Kidney (tissue), 14 donors: Measurements from ENCODE around the gene CXXC5. TPM values are rescaled to one million over a fixed set of nuclear protein-coding genes. Genes with fewer than 3 reads are reported as not detected.
A peak's percentile ranks its signal among the peaks of the same experiment; 100 is the strongest.

Experiments
- DNase-seq, 5 donors: peaks; one replicate each; pipeline ENCODE4 v3.0.0-alpha.2; 2013 to 2020
- FAIRE-seq: peaks from 2 replicates; lab custom pipeline; 2012; peaks lifted over from hg19 to GRCh38; lab: Jason Lieb, UNC
- H3K27ac ChIP-seq, 2 donors: one replicate each; pipeline ENCODE4 v1.7.0; 2013; ENCODE audit warnings: low read depth in 2 of 2, low read length in 2 of 2, inconsistent platforms in 1 of 2
- H3K27me3 ChIP-seq: one replicate; pipeline ENCODE4 v1.7.1; 2013; ENCODE audit warnings: low read length, inconsistent platforms; ENCODE audit not compliant: control insufficient read depth, insufficient read depth
- H3K36me3 ChIP-seq, 3 donors: one replicate each; pipeline versions ENCODE4 v1.7.0 to v1.7.1; 2013; ENCODE audit warnings: low read length in 3 of 3, control low read depth in 1 of 3, inconsistent platforms in 1 of 3; ENCODE audit not compliant: insufficient read depth in 3 of 3, control insufficient read depth in 2 of 3
- H3K4me1 ChIP-seq, 3 donors: one replicate each; pipeline versions ENCODE4 v1.7.0 to v1.7.1; 2013; ENCODE audit warnings: low read length in 3 of 3, inconsistent platforms in 1 of 3, low read depth in 1 of 3; ENCODE audit not compliant: control insufficient read depth in 2 of 3, insufficient read depth in 2 of 3
- H3K4me3 ChIP-seq, 3 donors: one replicate each; pipeline versions ENCODE4 v1.7.0 to v1.8.1; 2013; ENCODE audit warnings: low read length in 3 of 3, control low read depth in 1 of 3, inconsistent platforms in 1 of 3
- H3K9ac ChIP-seq, 3 donors: one replicate each; pipeline versions ENCODE4 v1.7.0 to v1.7.1; 2013; ENCODE audit warnings: low read length in 3 of 3, control low read depth in 1 of 3, inconsistent platforms in 1 of 3
- H3K9me3 ChIP-seq, 3 donors: one replicate each; pipeline versions ENCODE4 v1.7.0 to v1.7.1; 2013; ENCODE audit warnings: low read length in 3 of 3, control low read depth in 1 of 3, inconsistent platforms in 1 of 3; ENCODE audit not compliant: control insufficient read depth in 2 of 3, insufficient read depth in 1 of 3
- intact Hi-C: fragments of 100-400 bp; cut with DNase I; formaldehyde crosslinking; loops from one replicate; pipeline ENCODE4 v1.11.1; 2022
- polyA plus RNA-seq: library from polyadenylated mRNA; stranded (reverse); fragments of 350-450 nt; fragmentation: Illumina TruSeq; extraction: RNeasy Lipid Tissue Mini Kit (QIAGEN cat#74804); gene quantifications from one replicate; pipeline ENCODE4 v1.2.3, GENCODE V29; 2014; ENCODE audit warnings: low read depth, low replicate concordance; ENCODE audit not compliant: insufficient read depth
- total RNA-seq: library from RNA; stranded (reverse); fragmentation: NEBNext Ultra II Directional; extraction: Animal tissue kit (Norgen Biotek cat#: 25700); gene quantifications from one replicate; pipeline ENCODE4 v1.2.1, GENCODE V29; 2021
- TF ChIP-seq, protein P1 (sequence below): IDR thresholded peaks from 3 replicates; pipeline ENCODE4 v1.5.1; 2012; ENCODE audit warnings: mild to moderate bottlenecking, moderate library complexity, borderline replicate concordance; ENCODE audit not compliant: insufficient read depth; ENCODE audit errors: extremely low read depth
- donor health status: control.
- donor health status: control.
- donor health status: control.
- donor health status: control.
- donor health status: control.
- donor health status: DM: yes; HTN: yes; CAD: no.
- donor health status: Normal renal cell carcinoma (clear cell type).

CXXC5 gene
- total and polyA plus RNA-seq, 2 donors from 2014 or later = 116 to 122 TPM

DNA sequence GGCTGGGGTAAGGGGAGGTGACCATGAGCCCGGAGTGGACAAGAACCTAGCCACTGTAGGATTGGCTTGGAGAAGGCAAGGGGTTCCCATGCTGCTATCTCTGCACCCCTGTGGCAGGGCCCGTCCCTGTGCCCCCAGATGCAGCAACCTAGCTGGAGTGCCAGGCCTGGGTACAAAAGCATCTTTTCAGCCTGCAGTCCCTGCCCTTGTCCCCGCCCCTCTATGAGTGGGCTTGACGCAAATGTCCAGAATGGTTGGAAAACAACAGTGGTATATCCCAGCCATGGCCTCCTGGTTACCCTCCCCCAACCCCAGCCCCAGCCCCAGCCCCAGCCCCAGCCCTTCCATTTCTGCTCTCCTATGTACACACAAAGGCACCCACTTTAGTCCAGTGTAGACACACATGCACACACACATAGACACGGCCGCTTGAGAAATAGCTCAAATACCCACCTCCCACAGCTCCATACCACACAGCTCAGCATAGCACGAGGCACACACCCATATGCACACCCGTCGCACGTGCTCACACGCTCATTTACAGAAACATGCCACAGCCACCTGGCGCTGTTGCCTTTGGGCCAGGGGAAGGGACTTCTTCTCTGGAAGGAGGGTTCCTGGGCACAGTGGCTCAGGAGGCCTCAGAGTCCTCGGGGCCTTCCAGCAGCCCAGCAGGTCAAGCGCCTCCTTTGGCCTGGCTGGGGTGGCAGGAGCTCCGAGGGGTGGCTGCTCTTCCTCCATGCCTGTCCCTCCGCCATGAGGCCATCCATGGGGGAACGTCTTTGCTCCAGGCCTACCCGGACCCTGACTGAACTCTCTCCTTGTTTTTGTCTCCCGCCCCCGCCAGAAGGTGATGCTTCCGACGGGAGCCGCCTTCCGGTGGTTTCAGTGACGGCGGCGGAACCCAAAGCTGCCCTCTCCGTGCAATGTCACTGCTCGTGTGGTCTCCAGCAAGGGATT is 34.1 kb downstream of the CXXC5 start:
- DNase-seq (peak in 1 of 5 donors; percentile 54), FAIRE-seq (no peak)
- Histone ChIP-seq H3K9ac (no peak overlapping the region), H3K4me1 (peaks cover 0 to 37% (median 11%) of the 10 kb centered on the region in 3 donors), H3K27ac (no peak overlapping the region), H3K27me3 (no peaks in the 10 kb centered on the region), H3K4me3 (no peak overlapping the region), H3K36me3 (peaks cover 4 to 56% (median 17%) of the 10 kb centered on the region in 3 donors), H3K9me3 (no peaks in the 10 kb centered on the region)
- intact Hi-C loops = no loop called here
- TF ChIP-seq, protein P1, sequence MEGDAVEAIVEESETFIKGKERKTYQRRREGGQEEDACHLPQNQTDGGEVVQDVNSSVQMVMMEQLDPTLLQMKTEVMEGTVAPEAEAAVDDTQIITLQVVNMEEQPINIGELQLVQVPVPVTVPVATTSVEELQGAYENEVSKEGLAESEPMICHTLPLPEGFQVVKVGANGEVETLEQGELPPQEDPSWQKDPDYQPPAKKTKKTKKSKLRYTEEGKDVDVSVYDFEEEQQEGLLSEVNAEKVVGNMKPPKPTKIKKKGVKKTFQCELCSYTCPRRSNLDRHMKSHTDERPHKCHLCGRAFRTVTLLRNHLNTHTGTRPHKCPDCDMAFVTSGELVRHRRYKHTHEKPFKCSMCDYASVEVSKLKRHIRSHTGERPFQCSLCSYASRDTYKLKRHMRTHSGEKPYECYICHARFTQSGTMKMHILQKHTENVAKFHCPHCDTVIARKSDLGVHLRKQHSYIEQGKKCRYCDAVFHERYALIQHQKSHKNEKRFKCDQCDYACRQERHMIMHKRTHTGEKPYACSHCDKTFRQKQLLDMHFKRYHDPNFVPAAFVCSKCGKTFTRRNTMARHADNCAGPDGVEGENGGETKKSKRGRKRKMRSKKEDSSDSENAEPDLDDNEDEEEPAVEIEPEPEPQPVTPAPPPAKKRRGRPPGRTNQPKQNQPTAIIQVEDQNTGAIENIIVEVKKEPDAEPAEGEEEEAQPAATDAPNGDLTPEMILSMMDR = no peak

DNA sequence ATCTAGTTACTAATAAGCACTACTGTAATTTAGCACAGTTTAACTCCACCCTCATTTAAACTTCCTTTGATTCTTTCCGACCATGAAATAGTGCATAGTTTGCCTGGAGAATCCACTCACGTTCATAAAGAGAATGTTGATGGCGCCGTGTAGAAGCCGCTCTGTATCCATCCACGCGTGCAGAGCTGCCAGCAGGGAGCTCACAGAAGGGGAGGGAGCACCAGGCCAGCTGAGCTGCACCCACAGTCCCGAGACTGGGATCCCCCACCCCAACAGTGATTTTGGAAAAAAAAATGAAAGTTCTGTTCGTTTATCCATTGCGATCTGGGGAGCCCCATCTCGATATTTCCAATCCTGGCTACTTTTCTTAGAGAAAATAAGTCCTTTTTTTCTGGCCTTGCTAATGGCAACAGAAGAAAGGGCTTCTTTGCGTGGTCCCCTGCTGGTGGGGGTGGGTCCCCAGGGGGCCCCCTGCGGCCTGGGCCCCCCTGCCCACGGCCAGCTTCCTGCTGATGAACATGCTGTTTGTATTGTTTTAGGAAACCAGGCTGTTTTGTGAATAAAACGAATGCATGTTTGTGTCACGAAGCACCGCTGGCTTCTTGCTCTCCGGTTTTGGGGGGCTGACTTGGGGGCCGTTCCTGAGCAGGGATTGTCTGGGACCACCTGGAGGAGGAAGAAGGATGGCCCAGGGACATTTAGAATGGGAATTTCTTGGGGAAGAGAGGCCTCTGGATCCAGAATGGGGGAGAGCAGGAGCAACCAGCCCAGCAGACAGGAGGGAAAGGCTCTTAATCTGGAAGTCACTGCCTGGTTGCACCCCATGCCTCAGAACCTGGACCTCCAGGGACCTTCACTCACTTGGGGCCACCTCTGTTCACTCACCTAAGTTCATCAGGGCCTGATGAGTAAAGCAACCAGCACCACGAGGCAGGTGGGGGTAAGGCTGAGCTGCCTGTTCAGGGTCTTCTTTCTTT is 35.4 kb downstream of the CXXC5 start:
- FAIRE-seq (no peak), DNase-seq (no peak)
- peaks cover 4 to 56% (median 17%) of the 10 kb centered on the region in 3 donors for H3K36me3 ChIP-seq
- H3K27ac ChIP-seq = peak overlapping the region in 1 of 2 donors; percentile 38
- H3K27me3 ChIP-seq = no peaks in the 10 kb centered on the region
- H3K9me3 ChIP-seq = no peaks in the 10 kb centered on the region
- H3K4me3 ChIP-seq = no peak overlapping the region
- H3K4me1 ChIP-seq = peaks cover 0 to 35% (median 7%) of the 10 kb centered on the region in 3 donors
- intact Hi-C loops = no loop called here
- TF ChIP-seq, protein P1 = no peak
- H3K9ac ChIP-seq = peak overlapping the region in 1 of 3 donors; percentile 26

DNA sequence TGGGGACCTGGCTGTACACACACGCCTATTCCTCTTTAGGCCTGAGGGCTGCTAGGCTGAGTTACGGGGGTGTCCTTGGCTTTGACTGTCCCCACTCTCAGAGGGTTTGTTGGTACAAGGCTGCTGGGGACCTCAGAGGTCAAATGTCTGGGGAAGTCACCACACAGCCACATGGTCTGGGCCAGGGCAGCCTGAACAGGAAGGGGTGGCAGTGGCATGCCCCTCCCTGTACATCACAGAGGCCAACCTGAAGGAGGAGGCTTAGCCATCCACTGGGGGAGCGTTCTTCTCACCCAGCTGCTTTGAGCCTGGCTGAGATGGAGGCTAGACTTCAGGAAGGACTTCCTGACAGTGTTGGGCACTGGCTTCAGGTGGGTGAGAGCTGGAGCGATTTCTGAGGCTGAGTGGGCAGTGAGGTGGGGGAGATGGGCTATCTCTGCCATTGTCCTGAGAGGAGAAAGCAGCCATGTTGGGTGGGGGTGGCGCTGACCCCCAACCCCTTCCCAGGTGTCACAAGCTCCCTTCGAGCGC is 36.3 kb downstream of the CXXC5 start:
- Histone ChIP-seq H3K4me1 (peaks cover 0 to 38% (median 7%) of the 10 kb centered on the region in 3 donors), H3K9ac (peak overlapping the region in 1 of 3 donors; percentile 34), H3K4me3 (no peak overlapping the region), H3K36me3 (peaks cover 4 to 56% (median 17%) of the 10 kb centered on the region in 3 donors), H3K9me3 (no peaks in the 10 kb centered on the region), H3K27ac (peak overlapping the region in 1 of 2 donors; percentile 38), H3K27me3 (no peaks in the 10 kb centered on the region)
- TF ChIP-seq, protein P1 = no peak
- no peak for DNase-seq
- no peak for FAIRE-seq
- intact Hi-C loops = no loop called here
